Nucleus accumbens (tissue), 56 donors: ENCODE measurements around the gene MRPL57.
"Not testable (repeated sequence)": the region's sequence is repeated elsewhere in the genome, so short reads cannot be mapped to it uniquely, and the experiment has no call there.

Experiments
- DNase-seq, 56 donors: peaks; one replicate each; lab custom pipeline; 2025; lab: John Stamatoyannopoulos, UW

The MRPL57 gene

GRCh38 chr13:21186410-21186809, 10.0 kb downstream of the MRPL57 start:
- DNase-seq, result not testable (repeated sequence)

DNA sequence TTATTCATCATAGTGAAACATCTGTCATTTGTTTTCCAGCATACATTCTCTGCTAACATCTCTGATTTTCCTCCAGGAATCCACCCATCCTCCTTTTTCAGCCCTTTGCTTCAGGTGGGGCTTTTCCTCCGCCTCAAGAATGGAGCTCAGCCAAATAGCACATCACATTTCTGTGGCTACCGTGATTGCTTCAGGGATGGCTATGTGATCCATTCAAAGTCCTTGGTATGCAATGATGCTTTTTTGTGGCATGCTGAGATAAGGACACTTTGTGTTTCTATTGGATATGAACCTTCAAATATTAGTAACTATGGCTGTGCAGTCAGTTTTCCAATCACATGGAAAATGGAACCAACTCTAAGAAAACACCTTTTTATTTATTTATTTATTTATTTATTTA, 18.3 kb downstream of the MRPL57 start:
- not testable (repeated sequence) for DNase-seq

DNA sequence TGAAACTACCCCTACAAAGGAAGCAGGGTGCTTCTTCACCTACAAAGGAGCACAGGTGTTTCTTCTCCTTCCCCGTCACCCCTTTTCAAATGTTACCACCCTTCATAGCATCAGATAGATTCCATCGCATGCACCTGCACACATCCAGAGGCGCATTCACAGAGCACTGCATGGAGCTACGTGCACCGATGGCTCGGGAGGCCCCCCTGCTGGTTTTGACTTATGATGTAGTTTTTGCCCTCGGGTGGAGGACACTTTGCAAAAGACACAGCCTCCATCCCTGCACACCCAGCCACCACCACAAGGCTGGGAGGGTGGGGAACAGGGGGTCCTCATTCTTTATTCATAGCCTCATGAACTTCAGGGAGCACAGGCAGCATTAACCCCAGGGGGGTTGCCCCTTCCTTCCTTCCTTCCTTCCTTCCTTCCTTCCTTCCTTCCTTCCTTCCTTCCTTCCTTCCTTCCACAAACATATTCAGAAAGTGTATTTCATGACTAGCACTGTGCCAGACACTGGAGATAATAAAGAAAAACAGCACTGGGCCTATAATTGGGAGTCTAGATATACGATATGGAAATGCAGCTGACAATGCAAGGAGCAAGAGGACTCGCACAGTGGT, 21.3 kb downstream of the MRPL57 start:
- DNase-seq, result not testable (repeated sequence)

DNA sequence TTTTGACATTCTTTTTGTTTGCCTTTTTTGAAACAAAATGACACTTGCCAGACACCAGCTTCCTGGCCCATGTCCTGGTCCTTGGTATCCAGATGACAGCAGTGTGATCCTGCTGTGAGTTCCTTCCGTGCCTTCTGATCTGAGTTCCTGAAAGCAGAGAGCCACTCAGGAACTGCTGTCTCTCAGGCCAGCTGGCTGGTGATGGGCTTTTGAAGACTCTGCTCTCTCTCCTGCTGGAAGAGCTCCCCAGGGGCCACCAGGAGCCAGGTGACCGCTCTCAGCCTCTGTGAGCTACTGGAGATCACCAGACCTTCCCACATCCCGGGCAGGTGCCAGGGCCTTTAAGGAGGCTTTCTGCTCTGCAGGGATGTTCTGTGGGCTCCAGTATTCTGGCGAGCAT, 21.9 kb downstream of the MRPL57 start:
- DNase-seq, result not testable (repeated sequence)

GRCh38 chr13:21201456-21202190, 25.2 kb downstream of the MRPL57 start:
- not testable (repeated sequence) for DNase-seq

- no peak for DNase-seq
Observed at GRCh38 chr13:21202767-21203531, 26.5 kb downstream of the MRPL57 start.

- DNase-seq, result no peak
Observed at GRCh38 chr13:21208652-21209154, 32.2 kb downstream of the MRPL57 start.

DNA sequence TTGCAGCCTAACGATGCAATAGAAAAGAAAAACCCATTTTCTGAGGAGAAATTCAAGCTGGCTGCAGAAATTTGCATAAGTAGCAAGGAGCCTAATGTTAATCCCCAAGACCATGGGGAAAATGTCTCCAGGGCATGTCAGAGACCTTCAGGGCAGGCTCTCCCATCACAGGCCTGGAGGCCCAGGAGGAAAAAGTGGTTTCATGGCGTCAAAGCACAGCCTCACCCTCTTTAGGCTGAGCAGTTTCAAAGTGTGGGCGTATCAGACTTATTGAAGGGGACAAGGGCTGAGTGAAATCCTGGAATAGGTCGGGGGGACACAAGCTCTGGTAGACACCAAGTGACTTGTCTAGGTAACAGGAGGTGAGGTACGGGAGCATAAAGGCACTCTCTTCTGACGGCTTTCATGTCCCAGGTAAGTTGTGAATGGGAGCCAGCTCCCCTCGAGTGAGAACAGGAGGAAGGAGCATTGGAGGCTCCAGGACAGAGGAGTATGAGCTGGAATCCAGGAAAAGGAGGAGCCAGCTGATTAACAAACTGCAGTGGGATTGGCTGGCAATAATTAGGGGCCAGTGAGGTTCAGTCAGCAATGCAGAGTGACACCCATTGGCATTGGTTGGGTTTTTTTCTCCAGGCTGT, 35.8 kb downstream of the MRPL57 start:
- DNase-seq, result no peak

GRCh38 chr13:21215419-21215818, 39.0 kb downstream of the MRPL57 start:
- not testable (repeated sequence) for DNase-seq

GRCh38 chr13:21216332-21216731, 39.9 kb downstream of the MRPL57 start:
- DNase-seq, result no peak

GRCh38 chr13:21218351-21219035, 42.0 kb downstream of the MRPL57 start:
- DNase-seq, result no peak

DNA sequence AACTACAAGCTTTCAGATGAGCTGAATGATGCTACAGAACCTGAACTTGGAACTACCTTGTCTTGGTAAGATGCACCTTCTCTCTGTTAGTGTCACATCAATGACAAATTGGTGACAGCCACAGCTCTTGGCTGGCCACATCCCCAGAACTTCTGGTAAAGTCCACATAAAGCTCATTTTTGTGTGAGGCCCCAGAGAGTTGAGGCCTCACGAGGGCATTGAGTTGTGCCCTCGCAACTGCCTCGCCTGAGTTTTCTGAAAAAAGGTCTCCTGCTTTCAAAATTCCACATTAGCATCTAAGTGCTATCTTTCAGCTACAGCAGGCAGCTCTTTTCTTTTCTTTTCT, 42.6 kb downstream of the MRPL57 start:
- DNase-seq, result no peak

DNA sequence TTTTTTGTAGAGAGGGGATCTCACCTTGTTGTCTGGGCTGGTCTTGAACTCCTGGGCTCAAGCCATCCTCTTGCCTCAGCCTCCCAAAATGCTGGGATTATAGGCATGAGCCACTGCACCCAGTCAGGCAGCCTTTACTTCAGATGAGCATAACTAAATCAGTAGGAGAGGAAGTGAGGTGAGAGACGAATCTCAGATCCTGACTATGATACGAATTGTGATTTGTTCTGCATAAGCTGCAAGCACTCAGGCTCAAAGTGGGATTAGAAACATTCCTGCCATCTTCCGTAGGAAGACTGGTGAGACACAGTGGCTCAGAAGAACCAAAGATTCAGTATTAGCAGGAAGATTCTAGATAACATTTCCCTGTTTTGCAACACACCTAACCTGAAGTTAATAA, 43.3 kb downstream of the MRPL57 start:
- DNase-seq, result not testable (repeated sequence)

DNA sequence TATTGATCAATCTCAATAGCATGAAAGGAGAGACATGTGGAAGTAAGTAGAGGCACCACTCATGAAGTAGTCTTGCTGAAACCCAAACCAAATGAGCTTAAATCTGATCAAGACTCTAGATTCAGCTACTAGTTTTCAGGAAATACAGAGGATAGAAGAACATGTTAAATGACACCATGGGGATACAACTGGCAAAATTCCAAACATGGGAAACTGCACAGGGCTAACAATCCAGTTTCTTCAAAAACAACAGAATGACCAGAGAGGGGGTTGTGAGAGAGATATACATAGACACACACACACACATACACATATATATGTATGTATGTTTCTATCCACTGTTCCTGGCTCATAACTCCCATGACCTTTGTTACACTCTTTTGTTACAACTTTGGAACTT, 44.8 kb downstream of the MRPL57 start:
- DNase-seq, result no peak

- no peak for DNase-seq
Observed at GRCh38 chr13:21225082-21225481, 48.6 kb downstream of the MRPL57 start.

- DNase-seq, result no peak
Observed at GRCh38 chr13:21225841-21226581, 49.6 kb downstream of the MRPL57 start.

GRCh38 chr13:21227917-21228316, 51.5 kb downstream of the MRPL57 start:
- no peak for DNase-seq
